Measurements from ENCODE around the gene ANP32D.
"Not testable (repeated sequence)": the region's sequence is repeated elsewhere in the genome, so short reads cannot be mapped to it uniquely, and the experiment has no call there.

Gene ANP32D

DNA sequence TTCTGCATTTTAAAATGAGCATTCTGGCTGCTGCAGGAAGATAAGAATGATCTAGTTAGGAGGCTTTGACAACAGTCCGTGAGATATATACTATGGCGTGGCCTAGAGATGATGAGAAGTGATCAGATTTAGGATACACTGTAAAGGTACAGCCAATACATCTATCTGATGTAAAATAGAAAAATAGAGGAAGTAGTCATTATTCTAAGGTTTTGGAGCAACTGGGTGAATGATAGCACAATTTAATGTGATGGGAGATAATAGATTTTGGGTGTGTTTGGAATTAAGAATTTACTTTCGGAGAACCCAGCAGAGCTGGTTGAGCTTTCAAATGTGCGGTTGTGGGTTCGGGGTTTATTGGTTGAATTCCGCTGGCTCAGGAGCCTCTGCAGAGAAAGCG, at the start of gene ANP32D:
ANP32D (plus strand) TSS at position 301 of the 400 bp plus-strand sequence. CDS start 106 bp downstream, outside the sequence.
- DNase-seq, result no peak

DNA sequence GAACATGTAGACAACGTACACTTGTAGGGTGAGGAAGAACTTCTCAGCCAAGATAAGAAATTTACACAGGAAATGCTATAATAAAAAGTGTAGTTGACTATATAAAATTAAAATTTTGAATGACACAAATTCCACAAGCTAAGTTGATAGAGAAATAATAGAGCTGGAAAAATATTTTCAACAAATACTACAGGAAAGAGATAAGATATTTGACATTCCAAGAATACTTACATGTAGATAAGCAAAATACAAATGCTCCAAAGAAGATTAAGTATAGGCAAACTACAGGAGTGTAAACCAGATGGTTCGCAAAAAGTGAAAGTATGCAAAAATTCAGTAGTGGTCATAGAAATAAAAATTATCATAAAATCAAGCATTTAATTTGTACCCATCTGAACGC, 49.2 kb upstream of the ANP32D start:
- no peak for DNase-seq

DNA sequence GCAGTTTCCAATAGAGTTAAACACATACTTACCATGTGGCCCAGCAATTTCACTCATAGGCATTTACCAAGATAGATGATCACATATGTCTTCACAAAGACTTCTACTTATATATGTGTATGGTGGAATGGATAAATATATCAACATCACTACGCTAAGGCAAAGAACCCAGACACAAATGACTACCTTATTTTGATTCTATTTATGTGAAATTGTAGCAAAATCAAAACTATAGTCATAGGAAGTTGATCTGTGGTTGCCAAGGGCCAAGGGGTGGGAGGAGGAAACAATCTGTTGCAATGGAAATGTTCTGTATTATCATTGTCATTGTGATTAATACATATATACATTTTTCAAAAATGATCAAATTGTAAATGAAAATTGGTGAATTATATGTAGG, 47.7 kb upstream of the ANP32D start:
- DNase-seq, result no peak

DNA sequence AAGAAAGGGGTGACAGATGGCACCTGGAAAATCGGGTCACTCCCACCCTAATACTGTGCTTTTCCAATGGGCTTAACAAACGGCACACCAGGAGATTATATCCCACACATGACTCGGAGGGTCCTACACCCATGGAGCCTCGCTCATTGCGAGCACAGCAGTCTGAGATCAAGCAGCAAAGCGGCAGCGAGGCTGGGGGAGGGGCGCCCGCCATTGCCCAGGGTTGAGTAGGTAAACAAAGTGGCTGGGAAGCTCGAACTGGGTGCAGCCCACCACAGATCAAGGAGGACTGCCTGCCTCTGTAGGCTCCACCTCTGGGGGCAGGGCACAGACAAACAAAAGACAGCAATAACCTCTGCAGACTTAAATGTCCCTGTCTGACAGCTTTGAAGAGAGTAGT, 38.3 kb upstream of the ANP32D start:
- DNase-seq, result not testable (repeated sequence)

DNA sequence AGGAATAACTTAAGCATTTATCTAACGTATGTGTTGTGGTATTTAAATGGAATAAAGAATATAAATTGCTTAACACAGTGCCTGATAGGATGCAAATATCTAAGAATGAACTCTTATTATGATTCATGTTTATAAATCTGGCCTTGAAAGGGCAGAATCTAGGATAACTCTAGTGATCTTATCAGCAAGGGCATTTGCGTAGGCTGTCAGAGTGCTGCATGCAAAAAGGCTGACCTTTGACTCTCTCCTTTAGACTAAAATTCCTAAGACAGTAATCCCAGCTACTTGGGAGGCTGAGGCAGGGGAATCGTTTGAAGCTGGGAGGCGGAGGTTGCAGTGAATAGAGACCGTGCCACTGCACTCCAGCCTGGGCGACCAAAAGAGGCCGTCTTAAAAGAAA, 31.3 kb upstream of the ANP32D start:
- DNase-seq, result no peak

DNA sequence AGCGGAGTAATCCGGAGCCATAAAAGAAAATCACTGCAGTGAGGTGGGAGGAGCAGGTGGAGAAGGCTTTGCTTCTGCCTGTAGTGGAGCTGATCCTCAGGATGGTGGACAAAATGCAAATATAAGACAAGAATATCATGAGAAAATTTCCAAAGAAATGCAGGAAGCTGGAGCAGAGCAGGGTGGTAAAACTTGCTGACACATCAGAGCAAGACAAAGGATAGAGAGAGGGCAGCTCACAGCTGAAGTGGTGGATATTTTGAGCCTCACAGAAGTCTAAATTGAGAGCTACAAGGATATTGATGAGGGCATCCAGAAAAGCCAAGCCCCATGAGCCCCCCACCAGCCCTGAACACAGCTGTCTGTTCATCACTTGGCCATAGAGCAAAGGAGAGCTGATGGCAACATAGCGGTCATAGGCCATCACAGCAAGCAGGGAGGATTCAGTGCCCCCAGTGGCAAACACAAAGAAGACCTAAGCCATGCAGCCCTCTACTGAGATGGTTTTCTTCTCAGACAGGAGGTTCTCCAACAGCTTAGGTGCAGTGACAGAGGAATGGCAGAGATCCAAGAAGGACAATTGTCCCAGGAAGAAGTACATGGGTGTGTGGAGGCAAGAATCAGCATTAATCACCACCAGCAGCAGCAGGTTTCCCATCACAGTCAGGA, 30.0 kb upstream of the ANP32D start:
- DNase-seq, result no peak

DNA sequence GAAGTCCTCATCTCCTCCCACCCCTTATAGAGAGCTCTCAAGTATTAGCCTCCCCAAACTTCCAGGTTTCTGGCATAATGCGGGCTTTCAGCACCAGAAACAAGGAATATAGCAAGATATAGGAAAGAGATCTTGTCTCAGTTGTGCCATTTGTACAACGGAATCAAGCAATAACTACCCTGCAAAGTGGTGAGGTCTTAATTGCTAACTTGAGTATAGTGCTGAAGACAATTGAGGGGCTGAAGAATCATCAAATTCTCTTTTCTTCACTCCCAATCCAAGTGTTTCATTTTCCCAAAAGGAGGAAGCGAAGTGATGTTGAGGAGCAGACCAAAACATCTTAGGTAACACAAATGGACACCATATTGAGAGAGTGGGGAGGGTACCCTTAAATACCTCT, 26.8 kb upstream of the ANP32D start:
- DNase-seq, result no peak

DNA sequence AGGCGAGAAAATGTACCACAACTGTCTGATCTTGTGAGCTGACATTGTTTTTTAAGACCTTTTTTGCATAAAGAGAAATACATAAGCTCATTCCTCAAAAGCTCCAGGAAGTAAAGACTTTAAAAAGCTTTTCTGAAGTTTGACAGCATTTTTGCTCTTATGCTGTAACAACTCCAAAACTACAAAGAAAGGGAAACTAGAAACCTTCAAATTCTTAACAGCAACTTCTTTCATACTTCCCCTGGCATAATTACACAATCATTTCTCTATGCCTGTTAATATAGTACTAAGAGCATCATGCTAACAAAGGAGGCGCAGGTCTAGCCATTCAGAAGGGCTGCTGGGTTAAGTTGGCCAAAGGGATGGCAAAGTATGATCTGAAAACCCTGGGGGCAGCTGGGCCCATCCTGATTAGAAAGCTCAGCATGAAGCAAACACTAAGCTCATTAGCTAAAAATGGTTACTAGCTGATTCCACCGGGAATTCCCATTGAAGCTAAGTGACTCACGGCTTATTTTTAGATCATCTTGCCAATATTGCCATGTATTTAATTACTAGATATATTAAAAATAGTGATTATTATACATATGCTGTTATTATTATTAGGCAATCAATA, 26.1 kb upstream of the ANP32D start:
- DNase-seq, result no peak

DNA sequence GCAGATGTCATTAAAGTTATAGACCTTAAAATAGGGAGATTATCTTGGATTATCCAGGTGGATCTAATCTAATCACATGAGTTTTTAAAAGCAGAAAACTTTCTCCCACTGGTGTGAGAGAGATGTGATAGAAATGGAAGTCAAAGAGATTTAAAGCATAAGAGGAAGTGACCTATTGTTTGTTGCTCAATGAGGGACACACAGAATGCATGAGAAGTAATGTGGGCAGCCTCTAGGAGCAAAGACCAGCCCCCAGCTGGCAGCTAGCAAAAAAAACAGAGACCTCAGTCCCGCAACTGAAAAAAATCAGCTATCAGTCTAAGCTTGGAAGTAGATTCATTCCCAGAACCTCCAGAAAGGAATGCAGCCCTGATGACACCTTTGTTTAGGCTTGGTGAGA, 24.6 kb upstream of the ANP32D start:
- DNase-seq, result no peak

DNA sequence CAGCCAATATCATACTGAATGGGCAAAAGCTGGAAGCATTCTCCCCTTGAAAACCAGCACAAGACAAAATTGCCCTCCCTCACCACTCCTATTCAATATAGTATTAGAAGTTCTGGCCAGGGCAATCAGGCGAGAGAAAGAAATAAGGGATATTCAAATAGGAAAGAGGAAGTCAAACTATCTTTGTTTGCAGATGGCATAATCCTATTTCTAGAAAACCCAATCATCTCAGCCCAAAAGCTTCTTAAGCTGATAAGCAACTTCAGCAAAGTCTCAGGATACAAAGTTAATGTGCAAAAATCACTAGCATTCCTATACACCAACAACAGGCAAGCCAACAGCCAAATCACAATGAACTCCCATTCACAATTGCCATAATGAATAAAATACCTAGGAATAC, 21.0 kb upstream of the ANP32D start:
- DNase-seq, result no peak

DNA sequence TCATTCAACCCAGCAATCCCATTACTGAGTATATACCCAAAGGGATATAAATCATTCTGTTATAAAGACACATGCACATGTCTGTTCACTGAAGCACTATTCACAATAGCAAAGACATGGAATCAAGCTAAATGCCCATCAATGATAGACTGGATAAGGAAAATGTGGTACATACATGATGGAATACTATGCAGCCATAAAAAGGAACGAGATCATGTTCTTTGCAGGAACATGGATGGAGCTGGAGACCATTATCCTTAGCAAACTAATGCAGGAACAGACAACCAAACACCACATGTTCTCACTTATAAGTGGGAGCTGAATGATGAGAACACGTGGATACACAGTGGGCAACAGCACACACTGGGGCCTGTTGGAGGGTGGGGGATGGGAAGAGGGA, 19.4 kb upstream of the ANP32D start:
- not testable (repeated sequence) for DNase-seq

DNA sequence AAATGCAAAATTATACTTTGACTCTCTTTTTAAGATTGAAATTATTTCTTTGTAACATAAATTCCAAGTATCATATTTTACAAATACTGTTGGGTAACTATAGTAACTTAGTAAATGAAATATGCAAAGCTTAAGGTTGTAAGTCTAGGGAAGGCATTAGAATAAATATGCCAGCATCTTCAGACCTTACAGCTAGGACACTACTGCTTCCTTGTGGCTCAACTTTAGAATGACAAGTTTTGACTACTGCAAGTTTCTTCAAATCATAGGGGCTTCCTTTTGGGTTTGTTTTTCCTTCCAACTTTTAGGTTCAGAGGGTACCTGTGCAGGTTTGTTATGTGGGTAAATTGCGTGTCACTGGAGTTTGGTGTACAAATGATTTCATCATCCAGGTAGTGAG, 17.7 kb upstream of the ANP32D start:
- DNase-seq, result no peak

DNA sequence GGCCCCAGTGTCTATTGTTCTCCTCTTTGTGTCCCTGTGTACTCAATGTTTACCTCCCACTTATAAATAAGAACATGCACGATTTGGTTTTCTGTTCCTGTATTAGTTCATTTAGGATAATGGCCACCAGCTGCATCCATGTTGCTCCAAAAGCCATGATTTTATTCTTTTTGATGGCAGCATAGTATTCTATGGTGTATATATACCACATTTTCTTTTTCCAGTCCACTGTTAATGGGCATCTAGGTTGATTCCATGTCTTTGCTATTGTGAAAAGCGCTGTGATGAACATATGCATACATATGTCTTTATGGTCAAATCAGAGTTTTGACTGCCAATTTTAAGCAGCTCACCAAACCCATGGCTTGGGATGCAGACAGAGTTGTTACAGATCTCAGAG, 17.2 kb upstream of the ANP32D start:
- DNase-seq, result no peak

DNA sequence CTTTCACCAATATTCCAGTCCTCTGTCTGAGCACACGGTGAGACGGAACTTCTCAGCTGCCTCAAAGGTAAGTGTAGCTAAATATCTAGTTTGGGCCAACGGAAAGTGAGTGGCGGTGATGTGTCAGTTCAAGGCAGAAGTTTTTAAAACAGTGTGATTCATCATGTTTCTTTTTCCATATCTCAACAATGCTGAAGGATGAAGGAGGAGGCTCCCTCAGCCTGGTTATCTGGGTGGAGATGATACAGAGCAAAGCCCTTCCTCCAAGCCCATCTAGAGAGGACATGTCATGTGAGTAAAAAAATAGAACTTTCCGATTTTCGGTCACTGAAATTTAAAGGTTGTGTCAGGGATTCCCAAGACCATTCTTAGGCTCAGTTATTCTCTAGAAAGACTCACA, 13.1 kb upstream of the ANP32D start:
- DNase-seq, result no peak

DNA sequence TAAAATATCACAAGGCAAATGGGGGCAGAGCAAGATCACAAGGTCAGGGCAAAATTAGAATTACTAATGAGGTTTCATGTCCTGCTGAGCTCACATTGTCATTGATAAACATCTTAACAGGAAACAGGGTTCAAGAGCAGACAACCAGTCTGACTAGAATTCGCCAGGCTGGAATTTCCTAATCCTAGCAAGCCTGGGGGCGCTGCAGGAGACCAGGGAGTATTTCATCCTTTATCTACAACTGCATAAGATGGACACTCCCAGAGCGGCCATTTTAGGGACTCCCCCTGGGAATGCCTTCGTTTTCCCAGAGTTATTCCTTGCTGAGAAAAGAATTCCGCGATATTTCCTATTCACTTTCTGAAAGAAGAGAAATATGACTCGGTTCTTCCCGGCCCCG, 3.3 kb upstream of the ANP32D start:
- not testable (repeated sequence) for DNase-seq

DNA sequence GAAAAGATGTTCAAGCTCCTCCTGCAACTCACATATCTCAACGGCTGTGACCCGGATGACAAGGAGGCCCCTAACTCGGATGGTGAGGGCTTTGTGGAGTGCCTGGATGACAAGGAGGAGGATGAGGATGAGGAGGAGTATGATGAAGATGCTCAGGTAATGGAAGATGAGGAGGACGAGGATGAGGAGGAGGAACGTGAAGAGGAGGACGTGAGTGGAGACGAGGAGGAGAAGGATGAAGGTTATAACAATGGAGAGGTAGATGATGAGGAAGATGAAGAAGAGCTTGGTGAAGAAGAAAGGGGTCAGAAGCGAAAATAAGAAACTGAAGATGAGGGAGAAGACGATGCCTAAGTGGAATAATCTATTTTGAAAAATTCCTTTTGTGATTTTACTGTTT, 702 bp downstream of the ANP32D start:
- no peak for DNase-seq

DNA sequence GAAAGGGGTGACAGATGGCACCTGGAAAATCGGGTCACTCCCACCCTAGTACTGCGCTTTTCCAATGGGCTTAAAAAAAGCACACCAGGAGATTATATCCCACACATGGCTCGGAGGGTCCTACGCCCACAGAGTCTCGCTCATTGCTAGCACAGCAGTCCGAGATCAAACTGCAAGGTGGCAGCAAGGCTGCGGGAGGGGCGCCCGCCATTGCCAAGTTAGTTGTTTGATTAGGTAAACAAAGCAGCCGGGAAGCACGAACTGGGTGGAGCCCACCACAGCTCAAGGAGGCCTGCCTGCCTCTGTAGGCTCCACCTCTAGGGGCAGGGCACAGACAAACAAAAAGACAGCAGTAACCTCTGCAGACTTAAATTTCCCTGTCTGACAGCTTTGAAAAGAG, 2.1 kb downstream of the ANP32D start:
- DNase-seq, result not testable (repeated sequence)

DNA sequence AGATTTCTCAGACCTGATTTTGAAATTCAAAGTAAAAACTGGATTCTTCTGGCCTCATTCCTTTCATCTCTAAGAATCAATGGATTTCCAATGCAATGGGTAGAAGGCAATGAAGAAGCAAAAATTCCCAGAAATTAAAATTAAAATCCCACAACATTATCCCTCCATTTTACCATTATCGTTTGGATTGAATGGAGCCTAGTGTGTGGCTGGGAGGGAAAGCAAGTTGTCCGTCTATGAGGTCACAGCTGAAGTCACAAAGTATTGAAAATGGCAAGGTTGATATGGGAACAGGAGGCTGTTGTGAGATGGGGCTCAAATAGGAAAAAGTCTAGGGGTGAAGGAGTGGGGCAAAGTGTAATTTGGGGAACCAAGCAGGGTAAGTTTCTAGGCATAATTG, 9.8 kb downstream of the ANP32D start, which contains the start of gene C12orf54:
C12orf54 (plus strand) TSS at position 301 of the 400 bp plus-strand sequence. CDS start 799 bp downstream, outside the sequence.
- DNase-seq, result no peak

DNA sequence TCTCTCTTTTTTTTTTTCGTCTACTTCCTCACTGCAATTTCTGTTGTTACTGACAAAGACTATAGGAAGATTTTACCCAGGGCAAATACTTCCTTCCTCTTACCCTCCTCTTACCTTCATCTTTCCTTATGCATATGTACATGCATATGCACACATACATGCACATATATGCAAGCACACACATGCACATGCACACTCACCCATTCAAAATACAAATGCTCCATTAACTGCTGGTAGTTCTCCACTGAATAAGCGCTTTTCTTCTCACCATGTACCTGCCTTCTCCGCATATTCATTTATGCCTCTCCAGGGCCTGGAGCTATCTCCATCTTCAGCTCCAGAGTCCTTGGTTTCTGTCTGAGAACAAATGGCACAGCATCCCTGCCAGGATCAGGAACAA, 10.6 kb downstream of the ANP32D start:
- no peak for DNase-seq

DNA sequence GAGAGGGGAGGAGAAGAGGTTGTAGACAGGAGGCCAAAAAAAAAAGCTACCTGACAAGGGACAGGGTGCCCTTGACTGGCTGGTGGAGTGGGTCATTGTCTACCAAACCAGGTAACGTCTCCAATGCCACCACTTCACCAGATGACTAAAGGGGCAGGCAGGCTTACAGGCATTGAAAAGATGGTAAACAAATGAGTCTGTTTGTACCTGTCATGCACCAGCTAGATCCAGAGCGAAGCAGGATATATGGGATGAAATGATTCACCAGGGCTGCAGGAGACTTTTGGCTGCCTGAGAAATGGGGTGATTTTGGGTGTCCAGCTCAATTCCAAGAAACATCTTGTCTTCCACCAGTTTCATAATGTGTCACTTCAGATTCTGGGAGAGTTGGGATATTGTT, 13.9 kb downstream of the ANP32D start:
- DNase-seq, result no peak

DNA sequence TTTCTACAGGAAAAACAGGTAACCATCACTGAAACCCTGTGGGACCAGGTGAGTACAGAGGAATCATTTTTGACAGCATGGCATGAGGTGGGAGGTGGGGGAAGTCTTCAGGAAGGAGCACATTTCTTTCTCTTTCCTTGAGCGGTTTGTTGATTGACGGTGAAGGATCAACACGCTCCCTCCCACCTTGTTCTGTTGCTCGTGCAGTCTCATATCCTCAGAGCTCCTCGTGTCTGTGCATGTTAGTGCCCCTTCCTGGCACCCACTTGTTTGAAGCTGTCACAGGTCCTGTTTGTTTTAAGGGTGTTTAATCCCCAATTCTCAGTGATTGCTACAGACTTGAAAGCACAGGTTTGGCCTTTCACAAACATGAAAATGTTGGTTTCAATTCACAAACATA, 14.3 kb downstream of the ANP32D start:
- no peak for DNase-seq

DNA sequence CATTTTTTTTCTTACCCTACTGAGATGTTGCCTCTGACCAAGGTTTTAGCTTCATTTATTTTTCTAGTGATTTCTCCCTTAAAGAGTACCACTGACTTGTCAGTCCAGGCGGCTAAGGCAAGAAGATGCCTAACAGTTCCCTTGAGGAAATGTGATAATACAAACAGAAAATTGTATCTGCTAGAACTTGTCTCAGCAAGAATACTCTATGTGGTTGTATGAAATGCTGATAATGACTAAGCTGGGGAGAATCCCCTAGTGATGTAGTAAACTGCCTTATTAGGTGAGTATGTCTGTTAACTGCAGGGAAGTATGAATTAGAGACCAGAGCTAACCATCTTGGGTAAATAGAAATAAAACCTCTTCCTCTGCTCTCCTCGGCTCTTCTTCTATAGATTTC, 16.7 kb downstream of the ANP32D start:
- DNase-seq, result no peak

DNA sequence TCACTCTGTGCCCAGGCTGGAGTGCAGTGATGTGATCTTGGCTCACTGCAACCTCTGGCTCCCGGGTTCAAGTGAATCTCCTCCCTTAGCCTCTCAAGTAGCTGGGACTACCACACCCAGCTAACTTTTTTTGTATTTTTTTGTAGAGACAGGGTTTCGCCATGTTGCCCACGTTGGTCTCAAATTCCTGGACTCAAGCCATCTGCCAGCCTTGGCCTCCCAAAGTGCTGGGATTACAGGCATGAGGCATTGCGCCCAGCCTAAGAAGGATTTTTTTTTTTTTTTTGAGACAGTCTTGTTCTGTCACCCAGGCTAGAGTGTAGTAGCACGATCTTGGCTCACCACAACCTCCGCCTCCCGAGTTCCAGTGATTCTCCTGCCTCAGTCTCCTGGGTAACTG, 17.1 kb downstream of the ANP32D start:
- DNase-seq, result not testable (repeated sequence)

DNA sequence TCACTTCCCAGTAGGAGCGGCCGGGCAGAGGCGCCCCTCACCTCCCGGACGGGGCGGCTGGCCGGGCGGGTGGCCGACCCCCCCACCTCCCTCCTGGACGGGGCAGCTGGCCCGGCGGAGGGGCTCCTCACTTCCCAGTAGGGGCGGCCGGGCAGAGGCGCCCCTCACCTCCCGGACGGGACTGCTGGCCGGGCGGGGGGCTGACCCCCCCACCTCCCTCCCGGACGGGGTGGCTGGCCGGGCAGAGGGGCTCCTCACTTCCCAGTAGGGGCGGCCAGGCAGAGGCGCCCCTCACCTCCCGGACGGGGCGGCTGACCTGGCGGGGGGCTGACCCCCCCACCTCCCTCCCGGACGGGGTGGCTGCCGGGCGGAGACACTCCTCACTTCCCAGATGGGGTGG, 27.9 kb downstream of the ANP32D start:
- DNase-seq, result not testable (repeated sequence)

DNA sequence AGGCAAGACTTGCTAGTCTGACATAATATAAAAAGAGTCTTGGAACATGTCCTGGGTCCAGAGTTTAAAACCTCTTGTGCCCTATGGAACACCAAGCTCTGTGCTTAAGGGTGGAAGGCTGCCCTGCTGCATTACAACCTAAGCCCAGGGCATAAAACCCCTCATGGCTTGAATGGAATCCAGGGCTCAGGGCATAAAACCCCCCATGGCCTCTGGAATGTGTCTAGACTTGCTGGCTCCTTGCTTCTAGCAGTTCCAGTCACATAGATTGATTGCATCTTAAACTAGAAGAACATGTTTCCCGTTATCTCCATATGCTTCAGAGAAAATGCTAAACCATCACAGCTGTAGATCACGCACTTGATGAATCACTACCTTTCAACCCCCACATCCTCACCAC, 34.5 kb downstream of the ANP32D start:
- not testable (repeated sequence) for DNase-seq
